PC-3 (cell line): ENCODE measurements around the gene PTCD2.

ENCODE experiments used
- EZH2 ChIP-seq: fragments of 300-600 bp; sonication (generic); IDR thresholded peaks from one replicate; pipeline ENCODE4 v1.6.1; 2017; ENCODE audit warnings: antibody characterized with exemption, mild to moderate bottlenecking, low read length; ENCODE audit not compliant: unreplicated experiment
- EZH2phosphoT487 ChIP-seq: fragments of 300-600 bp; sonication (generic); IDR thresholded peaks from 2 replicates; pipeline ENCODE4 v1.6.1; 2018; ENCODE audit warnings: mild to moderate bottlenecking, antibody characterized with exemption, low read length, borderline replicate concordance
- TF ChIP-seq, protein P1 (sequence below): fragments of 300-600 bp; sonication (generic); conservative IDR thresholded peaks from 2 replicates; pipeline ENCODE4 v1.5.1; 2017; ENCODE audit warnings: antibody characterized with exemption, low read depth, mild to moderate bottlenecking, low read length

DNA sequence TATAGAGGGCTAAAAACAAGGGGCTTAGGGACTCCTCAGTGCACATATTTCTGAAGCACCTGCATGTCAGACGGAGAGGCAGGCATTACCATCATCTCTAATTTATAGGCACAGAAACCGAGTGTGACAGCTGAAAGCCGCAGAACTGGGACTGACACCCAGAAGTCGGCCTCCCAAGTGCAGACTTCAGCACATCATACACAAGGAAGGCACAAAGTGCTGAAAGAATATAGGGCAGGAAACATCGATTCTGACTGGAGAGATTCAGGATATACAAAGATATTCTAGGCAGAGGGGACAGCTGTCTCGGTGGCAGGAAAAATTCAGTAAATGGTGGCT, 11.4 kb upstream of the PTCD2 start:
- TF ChIP-seq, protein P1, sequence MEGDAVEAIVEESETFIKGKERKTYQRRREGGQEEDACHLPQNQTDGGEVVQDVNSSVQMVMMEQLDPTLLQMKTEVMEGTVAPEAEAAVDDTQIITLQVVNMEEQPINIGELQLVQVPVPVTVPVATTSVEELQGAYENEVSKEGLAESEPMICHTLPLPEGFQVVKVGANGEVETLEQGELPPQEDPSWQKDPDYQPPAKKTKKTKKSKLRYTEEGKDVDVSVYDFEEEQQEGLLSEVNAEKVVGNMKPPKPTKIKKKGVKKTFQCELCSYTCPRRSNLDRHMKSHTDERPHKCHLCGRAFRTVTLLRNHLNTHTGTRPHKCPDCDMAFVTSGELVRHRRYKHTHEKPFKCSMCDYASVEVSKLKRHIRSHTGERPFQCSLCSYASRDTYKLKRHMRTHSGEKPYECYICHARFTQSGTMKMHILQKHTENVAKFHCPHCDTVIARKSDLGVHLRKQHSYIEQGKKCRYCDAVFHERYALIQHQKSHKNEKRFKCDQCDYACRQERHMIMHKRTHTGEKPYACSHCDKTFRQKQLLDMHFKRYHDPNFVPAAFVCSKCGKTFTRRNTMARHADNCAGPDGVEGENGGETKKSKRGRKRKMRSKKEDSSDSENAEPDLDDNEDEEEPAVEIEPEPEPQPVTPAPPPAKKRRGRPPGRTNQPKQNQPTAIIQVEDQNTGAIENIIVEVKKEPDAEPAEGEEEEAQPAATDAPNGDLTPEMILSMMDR: no peak
- TF ChIP-seq EZH2 (no peak), EZH2phosphoT487 (no peak)
